ENCODE measurements around the gene PLEKHG2. TPM values are rescaled to one million over a fixed set of nuclear protein-coding genes. Genes with fewer than 3 reads are reported as not detected.

PLEKHG2 gene
- total RNA-seq, 1 donor from 2014 or later: 22.3 TPM

DNA sequence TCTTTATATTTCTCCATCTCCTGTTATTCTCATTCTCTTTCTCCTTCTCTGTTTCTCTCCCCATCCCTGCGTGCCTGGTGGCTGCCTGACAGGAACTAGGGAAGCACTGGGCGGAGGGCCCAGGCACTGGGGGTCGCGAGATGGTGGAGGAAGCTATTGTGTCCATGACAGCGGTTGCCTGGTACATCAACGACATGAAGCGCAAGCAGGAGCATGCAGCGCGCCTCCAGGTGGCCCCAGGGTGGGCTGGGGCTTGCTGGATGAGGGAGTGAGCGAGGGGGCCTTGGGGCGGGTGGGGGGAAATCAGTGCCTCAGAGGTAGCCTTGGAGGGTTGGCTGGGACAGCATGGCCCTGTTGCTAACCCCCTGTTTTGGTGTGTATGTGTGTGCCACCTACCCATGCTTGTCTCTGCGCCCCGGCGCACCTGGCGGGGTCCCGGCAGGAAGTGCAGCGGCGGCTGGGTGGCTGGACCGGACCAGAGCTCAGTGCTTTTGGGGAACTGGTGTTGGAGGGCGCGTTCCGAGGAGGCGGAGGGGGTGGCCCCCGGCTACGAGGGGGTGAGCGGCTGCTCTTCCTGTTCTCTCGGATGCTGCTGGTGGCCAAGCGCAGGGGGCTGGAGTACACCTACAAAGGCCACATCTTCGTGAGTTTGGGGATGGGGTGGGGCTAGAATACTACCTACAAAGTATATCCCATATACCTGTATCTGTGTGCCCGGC is 5.2 kb downstream of the PLEKHG2 start:
- TF ChIP-seq, protein P1, sequence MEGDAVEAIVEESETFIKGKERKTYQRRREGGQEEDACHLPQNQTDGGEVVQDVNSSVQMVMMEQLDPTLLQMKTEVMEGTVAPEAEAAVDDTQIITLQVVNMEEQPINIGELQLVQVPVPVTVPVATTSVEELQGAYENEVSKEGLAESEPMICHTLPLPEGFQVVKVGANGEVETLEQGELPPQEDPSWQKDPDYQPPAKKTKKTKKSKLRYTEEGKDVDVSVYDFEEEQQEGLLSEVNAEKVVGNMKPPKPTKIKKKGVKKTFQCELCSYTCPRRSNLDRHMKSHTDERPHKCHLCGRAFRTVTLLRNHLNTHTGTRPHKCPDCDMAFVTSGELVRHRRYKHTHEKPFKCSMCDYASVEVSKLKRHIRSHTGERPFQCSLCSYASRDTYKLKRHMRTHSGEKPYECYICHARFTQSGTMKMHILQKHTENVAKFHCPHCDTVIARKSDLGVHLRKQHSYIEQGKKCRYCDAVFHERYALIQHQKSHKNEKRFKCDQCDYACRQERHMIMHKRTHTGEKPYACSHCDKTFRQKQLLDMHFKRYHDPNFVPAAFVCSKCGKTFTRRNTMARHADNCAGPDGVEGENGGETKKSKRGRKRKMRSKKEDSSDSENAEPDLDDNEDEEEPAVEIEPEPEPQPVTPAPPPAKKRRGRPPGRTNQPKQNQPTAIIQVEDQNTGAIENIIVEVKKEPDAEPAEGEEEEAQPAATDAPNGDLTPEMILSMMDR (conservative IDR thresholded peaks at IDR 0.05; ENCODE audit: low read depth, low read length): no peak
- H3K4me3 ChIP-seq (ENCODE audit: low read depth, low read length): no peak overlapping the region
- DNase-seq (ENCODE audit: low read depth): no peak

DNA sequence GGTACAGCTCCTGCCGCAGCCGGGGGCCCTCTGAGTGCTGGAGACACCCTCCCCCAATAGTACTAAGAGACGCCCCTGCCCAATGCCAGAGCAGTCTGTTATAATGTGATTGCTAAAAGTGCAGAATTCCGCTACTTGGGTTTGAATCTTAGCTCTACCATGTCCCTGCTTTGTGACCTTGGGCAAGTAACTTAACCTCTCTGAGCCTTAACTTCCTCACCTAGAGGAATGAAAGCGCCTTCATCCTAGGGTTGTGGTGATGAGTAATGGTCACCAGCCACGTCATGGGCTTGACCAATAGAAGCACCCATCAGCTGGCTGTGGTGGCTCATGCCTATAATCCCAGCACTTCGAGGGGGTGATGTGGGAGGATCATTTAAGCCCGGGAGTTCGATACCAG is 6.5 kb downstream of the PLEKHG2 start:
- DNase-seq (ENCODE audit: low read depth): no peak

DNA sequence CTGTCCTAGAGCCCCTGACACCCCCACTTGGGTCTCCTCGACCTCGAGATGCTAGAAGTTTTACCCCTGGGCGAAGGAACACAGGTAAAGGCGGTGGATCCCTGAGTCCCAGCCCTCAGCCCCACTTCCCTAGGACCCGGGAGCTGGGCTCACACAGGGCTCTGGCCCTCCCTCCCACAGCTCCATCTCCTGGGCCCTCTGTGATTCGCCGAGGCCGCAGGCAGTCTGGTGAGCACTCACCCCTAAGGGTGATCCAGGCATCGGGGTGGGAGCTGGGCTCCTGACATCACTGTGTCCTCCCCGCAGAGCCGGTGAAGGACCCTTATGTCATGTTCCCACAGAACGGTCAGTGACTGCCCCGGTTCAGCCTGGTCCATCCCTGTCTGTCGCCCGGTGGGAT is 8.3 kb downstream of the PLEKHG2 start:
- TF ChIP-seq, protein P1 (conservative IDR thresholded peaks at IDR 0.05; ENCODE audit: low read depth, low read length): no peak
- no peak for DNase-seq (ENCODE audit: low read depth)
- H3K4me3 ChIP-seq (ENCODE audit: low read depth, low read length): no peak overlapping the region

More for the DNA sequence above, 6.5 kb downstream of the PLEKHG2 start:
- TF ChIP-seq, protein P1 (conservative IDR thresholded peaks at IDR 0.05; ENCODE audit: low read depth, low read length): no peak
- no peak overlapping the region for H3K4me3 ChIP-seq (ENCODE audit: low read depth, low read length)

DNA sequence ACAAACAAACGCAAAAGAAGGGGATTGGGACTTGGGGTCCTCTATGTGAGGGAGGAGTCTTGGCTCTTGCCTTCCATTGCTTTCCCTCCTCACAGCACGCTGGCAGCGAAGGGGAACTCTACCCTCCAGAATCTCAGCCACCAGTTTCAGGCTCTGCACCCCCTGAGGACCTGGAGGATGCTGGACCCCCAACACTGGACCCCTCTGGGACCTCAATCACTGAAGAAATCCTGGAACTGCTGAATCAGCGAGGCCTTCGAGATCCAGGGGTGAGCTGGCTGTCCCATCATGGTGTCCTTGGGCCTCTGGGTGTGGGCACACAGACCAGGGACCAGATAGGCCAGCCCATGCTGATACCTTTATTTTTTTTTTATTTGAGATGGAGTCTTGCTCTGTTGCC is 9.6 kb downstream of the PLEKHG2 start:
- no peak overlapping the region for H3K4me3 ChIP-seq (ENCODE audit: low read depth, low read length)
- TF ChIP-seq, protein P1 (conservative IDR thresholded peaks at IDR 0.05; ENCODE audit: low read depth, low read length): no peak
- DNase-seq (ENCODE audit: low read depth): no peak

DNA sequence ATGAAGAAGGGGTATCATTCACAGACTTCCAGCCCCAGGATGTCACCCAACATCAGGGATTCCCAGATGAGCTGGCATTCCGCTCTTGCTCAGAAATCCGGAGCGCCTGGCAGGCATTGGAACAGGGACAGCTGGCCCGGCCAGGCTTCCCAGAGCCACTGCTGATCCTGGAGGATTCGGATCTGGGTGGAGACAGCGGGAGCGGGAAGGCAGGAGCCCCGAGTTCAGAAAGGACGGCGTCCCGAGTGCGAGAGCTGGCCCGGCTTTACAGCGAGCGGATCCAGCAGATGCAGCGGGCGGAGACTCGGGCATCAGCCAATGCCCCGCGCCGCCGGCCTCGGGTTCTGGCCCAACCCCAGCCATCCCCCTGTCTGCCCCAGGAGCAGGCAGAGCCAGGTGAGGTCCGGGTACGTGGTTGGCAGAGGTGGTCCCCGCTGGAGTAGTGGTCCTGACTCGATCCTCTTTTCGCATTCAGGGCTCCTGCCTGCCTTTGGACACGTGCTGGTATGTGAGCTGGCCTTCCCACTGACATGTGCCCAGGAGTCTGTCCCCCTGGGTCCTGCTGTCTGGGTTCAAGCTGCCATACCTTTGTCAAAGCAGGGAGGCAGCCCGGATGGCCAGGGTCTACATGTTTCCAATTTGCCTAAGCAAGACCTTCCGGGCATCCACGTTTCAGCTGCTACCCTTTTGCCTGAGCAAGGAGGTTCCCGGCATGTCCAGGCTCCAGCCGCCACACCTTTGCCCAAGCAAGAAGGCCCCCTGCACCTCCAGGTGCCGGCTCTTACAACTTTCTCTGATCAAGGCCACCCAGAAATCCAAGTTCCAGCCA is 11.0 kb downstream of the PLEKHG2 start:
- DNase-seq (ENCODE audit: low read depth): no peak
- H3K4me3 ChIP-seq (ENCODE audit: low read depth, low read length): no peak overlapping the region
- TF ChIP-seq, protein P1 (conservative IDR thresholded peaks at IDR 0.05; ENCODE audit: low read depth, low read length): no peak

DNA sequence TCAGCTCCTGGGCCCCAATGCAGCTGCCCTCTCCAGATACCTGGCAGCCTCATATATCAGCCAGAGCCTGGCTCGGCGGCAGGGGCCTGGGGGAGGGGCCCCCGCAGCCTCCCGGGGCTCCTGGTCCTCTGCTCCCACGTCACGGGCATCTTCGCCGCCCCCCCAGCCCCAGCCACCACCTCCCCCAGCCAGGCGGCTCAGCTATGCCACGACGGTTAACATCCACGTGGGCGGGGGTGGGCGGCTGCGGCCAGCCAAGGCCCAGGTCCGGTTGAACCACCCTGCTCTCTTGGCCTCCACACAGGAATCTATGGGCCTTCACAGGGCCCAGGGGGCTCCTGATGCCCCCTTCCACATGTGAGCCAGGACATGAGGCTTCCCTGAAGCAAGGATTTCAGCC is 12.5 kb downstream of the PLEKHG2 start:
- H3K4me3 ChIP-seq (ENCODE audit: low read depth, low read length): no peak overlapping the region
- no peak for DNase-seq (ENCODE audit: low read depth)
- TF ChIP-seq, protein P1 (conservative IDR thresholded peaks at IDR 0.05; ENCODE audit: low read depth, low read length): no peak

Measured in epithelial cell of proximal tubule (primary cell).